DOHH2 (cell line): ENCODE measurements around the gene BRI3BP.

Experiments
- CTCF ChIP-seq: fragments of 200-600 bp; sonication (generic); IDR thresholded peaks from one replicate; pipeline ENCODE4 v1.5.1; 2014; ENCODE audit warnings: antibody characterized with exemption, mild to moderate bottlenecking, low read depth, low read length; ENCODE audit not compliant: poor library complexity, severe bottlenecking
- EZH2phosphoT487 ChIP-seq: fragments of 200-600 bp; sonication (generic); IDR thresholded peaks from 2 replicates; pipeline ENCODE4 v1.6.1; 2017; ENCODE audit warnings: borderline replicate concordance, mild to moderate bottlenecking, antibody characterized with exemption, low read length, moderate library complexity, mixed read lengths

GRCh38 chr12:124952295-124952694 is 41.1 kb upstream of the BRI3BP start:
- TF ChIP-seq CTCF (no peak), EZH2phosphoT487 (no peak)
